Panc1 (cell line): Measurements from ENCODE around the gene ODF4. TPM values are rescaled to one million over a fixed set of nuclear protein-coding genes. Genes with fewer than 3 reads are reported as not detected.

Experiments
- ATAC-seq: fragments of 200-7000 bp; cut with Tn5 transposase; 2 replicates; pipeline ENCODE4 v1.9.1; 2020; ENCODE audit warnings: mild to moderate bottlenecking, moderate library complexity
- BruUV-seq: library from RNA; stranded (reverse); fragments of 400-500 nt; replicated peaks from 2 replicates; lab custom pipeline; 2021; lab: Mats Ljungman, UMichigan
- CTCF ChIA-PET: fragments of 300-600 bp; sonication (Branson Sonifier 250); formaldehyde crosslinking; loops from one replicate; lab custom pipeline; 2022; ENCODE audit warnings: antibody characterized with exemption; lab: Charles Lee
- POLR2A ChIA-PET: fragments of 300-600 bp; sonication (Branson Sonifier 250); formaldehyde crosslinking; loops from one replicate; lab custom pipeline; 2022; ENCODE audit warnings: antibody characterized with exemption; lab: Charles Lee
- DNase-seq: peaks from one replicate; pipeline ENCODE4 v3.0.0-alpha.2; 2010; ENCODE audit warnings: low read depth, low spot score
- H3K27ac ChIP-seq: 2 replicates; pipeline ENCODE4 v1.5.1; 2011; ENCODE audit warnings: mild to moderate bottlenecking, low read length, inconsistent platforms
- H3K27me3 ChIP-seq: fragments of 200-500 bp; sonication (Bioruptor generic); 2 replicates; pipeline ENCODE4 v1.6.0; 2014; ENCODE audit warnings: low read length, inconsistent platforms; ENCODE audit not compliant: control insufficient read depth, insufficient read depth
- H3K36me3 ChIP-seq: fragments of 200-500 bp; sonication (Bioruptor generic); 2 replicates; pipeline ENCODE4 v1.5.1; 2014; ENCODE audit warnings: inconsistent platforms, mild to moderate bottlenecking, low read length, moderate library complexity; ENCODE audit not compliant: control insufficient read depth, insufficient read depth
- H3K4me1 ChIP-seq: 2 replicates; pipeline ENCODE4 v1.5.1; 2011; ENCODE audit warnings: inconsistent platforms, mild to moderate bottlenecking, low read length, moderate library complexity; ENCODE audit not compliant: control insufficient read depth, insufficient read depth
- H3K4me3 ChIP-seq, 2 experiments: 2 replicates each; pipeline ENCODE4 v1.5.1; 2011 to 2012; ENCODE audit warnings: low read depth in 2 of 2, low read length in 2 of 2, mild to moderate bottlenecking in 2 of 2, inconsistent platforms in 1 of 2, moderate library complexity in 1 of 2
- H3K9me3 ChIP-seq: fragments of 200-500 bp; sonication (Bioruptor generic); 2 replicates; pipeline ENCODE4 v1.5.1; 2014; ENCODE audit warnings: low read depth, mild to moderate bottlenecking, inconsistent platforms, low read length, moderate library complexity; ENCODE audit not compliant: control insufficient read depth, insufficient read depth
- CTCF ChIP-seq: fragments of 450-650 bp; IDR thresholded peaks from 2 replicates; pipeline ENCODE4 v1.5.1; 2017; ENCODE audit warnings: mild to moderate bottlenecking
- POLR2AphosphoS5 ChIP-seq: IDR thresholded peaks from 2 replicates; pipeline ENCODE4 v1.6.1; 2012; ENCODE audit warnings: mild to moderate bottlenecking, low read depth, low read length, moderate library complexity
- REST ChIP-seq, 2 experiments: IDR thresholded peaks; 2 replicates each; pipeline ENCODE4 v1.6.1; 2011 to 2012; ENCODE audit warnings: low read depth in 2 of 2, control low read depth in 1 of 2, low read length in 1 of 2, mild to moderate bottlenecking in 1 of 2, moderate library complexity in 1 of 2; ENCODE audit not compliant: insufficient read depth in 1 of 2
- SIN3A ChIP-seq: IDR thresholded peaks from 2 replicates; pipeline ENCODE4 v1.6.1; 2012; ENCODE audit warnings: low read depth, mild to moderate bottlenecking, low read length, moderate library complexity, borderline replicate concordance; ENCODE audit not compliant: insufficient read depth
- TCF7L2 ChIP-seq: IDR thresholded peaks from 2 replicates; pipeline ENCODE4 v1.6.1; 2011; ENCODE audit warnings: mild to moderate bottlenecking, low read depth, low read length, inconsistent platforms
- in situ Hi-C: cut with HindIII; loops from 2 replicates; pipeline ENCODE4 v1.10.0; 2016; ENCODE audit warnings: low sequenced_read_pairs, low pct_unique_long_range_greater_than_20kb
- intact Hi-C: fragments of 100-400 bp; cut with micrococcal nuclease; formaldehyde crosslinking; loops from one replicate; pipeline ENCODE4 v1.10.0; 2022; ENCODE audit not compliant: unreplicated experiment
- total RNA-seq: library from RNA; stranded (reverse); gene quantifications from one replicate; pipeline ENCODE4 v1.2.1, GENCODE V29; 2021; ENCODE audit not compliant: unreplicated experiment

The ODF4 gene
- total RNA-seq, 1 experiment from 2014 or later, result not detected

GRCh38 chr17:8300627-8301242 lies 38.9 kb upstream of the ODF4 start:
- CTCF ChIA-PET, result interaction anchor here (1.0 kb wide), 1 partner anchor 79 kb away, joined by 3 read pairs; no protein-coding TSS in a partner anchor
- no peaks in the 10 kb centered on the region for H3K36me3 ChIP-seq
- H3K27me3 ChIP-seq, result no peaks in the 10 kb centered on the region
- TF ChIP-seq POLR2AphosphoS5, result no peak
- TF ChIP-seq TCF7L2, result no peak
- no peak for TF ChIP-seq REST (IDR thresholded peaks at IDR 0.05; ENCODE audit: insufficient read depth in 1 of 2, low read depth in 2 of 2, low read length in 1 of 2)
- TF ChIP-seq CTCF, result peak; percentile 89
- ATAC-seq, result peak; percentile 97
- peak; percentile 72 for DNase-seq
- no peak overlapping the region for H3K4me3 ChIP-seq
- intact Hi-C loops (no loop called here), in situ Hi-C loops (no loop called here)
- no peaks in the 10 kb centered on the region for H3K4me1 ChIP-seq
- H3K9me3 ChIP-seq, result no peaks in the 10 kb centered on the region
- no TSS peak for BruUV-seq
- POLR2A ChIA-PET, result interaction anchor here (0.6 kb wide), 1 partner anchor 29 kb away, joined by 8 read pairs; no protein-coding TSS in a partner anchor
- no peak overlapping the region for H3K27ac ChIP-seq

- no peaks in the 10 kb centered on the region for H3K27me3 ChIP-seq
- no TSS peak for BruUV-seq
- ChIA-PET CTCF (interaction anchor here (0.8 kb wide), 1 partner anchor 237 kb away, joined by 5 read pairs; no protein-coding TSS in a partner anchor), POLR2A (no interaction called here)
- H3K4me3 ChIP-seq, result no peak overlapping the region
- H3K27ac ChIP-seq, result no peak overlapping the region
- H3K36me3 ChIP-seq, result no peaks in the 10 kb centered on the region
- no peaks in the 10 kb centered on the region for H3K9me3 ChIP-seq
- in situ Hi-C loops (no loop called here), intact Hi-C loops (no loop called here)
- DNase-seq (no peak), ATAC-seq (no peak)
- no peaks in the 10 kb centered on the region for H3K4me1 ChIP-seq
- TF ChIP-seq POLR2AphosphoS5, result no peak
- TF ChIP-seq TCF7L2, result no peak
- no peak for TF ChIP-seq REST (IDR thresholded peaks at IDR 0.05; ENCODE audit: insufficient read depth in 1 of 2, low read depth in 2 of 2, low read length in 1 of 2)
- TF ChIP-seq SIN3A, result no peak
- no peak for TF ChIP-seq CTCF
Measured at GRCh38 chr17:8310601-8311123, 29.0 kb upstream of the ODF4 start.
